SJCRH30 (cell line): ENCODE results near the gene PSMB8. TPM values are rescaled to one million over a fixed set of nuclear protein-coding genes. Genes with fewer than 3 reads are reported as not detected.

Experiments
- DNase-seq, 2 experiments: peaks; one replicate each; pipeline ENCODE4 v3.0.0-alpha.2; 2015 to 2020
- H3K27ac ChIP-seq: fragments of 250-450 bp; sonication (Bioruptor Pico); 2 replicates; pipeline ENCODE4 v1.5.1; 2020; ENCODE audit warnings: mild to moderate bottlenecking, moderate library complexity
- H3K27me3 ChIP-seq: fragments of 250-450 bp; sonication (Bioruptor Pico); 2 replicates; pipeline ENCODE4 v1.5.1; 2020; ENCODE audit warnings: mild to moderate bottlenecking, moderate library complexity
- H3K36me3 ChIP-seq: fragments of 250-450 bp; sonication (Bioruptor Pico); 2 replicates; pipeline ENCODE4 v1.5.1; 2020; ENCODE audit warnings: mild to moderate bottlenecking, moderate library complexity
- H3K4me1 ChIP-seq: fragments of 250-450 bp; sonication (Bioruptor Pico); 2 replicates; pipeline ENCODE4 v1.5.1; 2020; ENCODE audit warnings: mild to moderate bottlenecking, moderate library complexity
- H3K4me3 ChIP-seq: fragments of 250-450 bp; sonication (Bioruptor Pico); 2 replicates; pipeline ENCODE4 v1.5.1; 2020; ENCODE audit warnings: mild to moderate bottlenecking, moderate library complexity
- H3K9me3 ChIP-seq: fragments of 250-450 bp; sonication (Bioruptor Pico); replicated peaks from 2 replicates; pipeline ENCODE4 v1.5.1; 2020; ENCODE audit warnings: mild to moderate bottlenecking, moderate library complexity
- total RNA-seq: library from RNA; depleted of rRNA; stranded (reverse); fragments of >200 nt; shearing (Covaris generic); gene quantifications from 2 replicates; pipeline ENCODE4 v1.2.3, GENCODE V29; 2014

PSMB8 gene
- total RNA-seq, 1 experiment from 2014 or later: 0.18 TPM

- Histone ChIP-seq H3K4me1 (no peaks in the 10 kb centered on the region), H3K9me3 (no peaks in the 10 kb centered on the region), H3K27me3 (peaks cover 13% of the 10 kb centered on the region), H3K27ac (peak overlapping the region; percentile 62), H3K36me3 (0 out of 2 replicates have a peak, but pooled peaks cover 8% of the 10 kb centered on the region), H3K4me3 (peak overlapping the region; percentile 72)
- no peak for DNase-seq
These were observed 6.2 kb downstream of the PSMB8 start for GRCh38 chr6:32837651-32838113.

GRCh38 chr6:32836873-32837272 is 7.0 kb downstream of the PSMB8 start:
- H3K4me3 ChIP-seq: no peak overlapping the region
- no peaks in the 10 kb centered on the region for H3K4me1 ChIP-seq
- H3K27me3 ChIP-seq: peaks cover 7% of the 10 kb centered on the region; the same call in 1 of the 2 replicates
- no peak for DNase-seq
- H3K9me3 ChIP-seq: no peaks in the 10 kb centered on the region
- H3K27ac ChIP-seq: no peak overlapping the region
- 0 out of 2 replicates have a peak, but pooled peaks cover 8% of the 10 kb centered on the region for H3K36me3 ChIP-seq

GRCh38 chr6:32835167-32835893 is 8.5 kb downstream of the PSMB8 start:
- no peak for DNase-seq
- H3K9me3 ChIP-seq: no peaks in the 10 kb centered on the region
- no peaks in the 10 kb centered on the region for H3K27me3 ChIP-seq
- no peak overlapping the region for H3K4me3 ChIP-seq
- 0 out of 2 replicates have a peak, but pooled peaks cover 9% of the 10 kb centered on the region for H3K36me3 ChIP-seq
- no peak overlapping the region for H3K27ac ChIP-seq
- H3K4me1 ChIP-seq: no peaks in the 10 kb centered on the region

- Histone ChIP-seq H3K27ac (no peak overlapping the region), H3K36me3 (peaks cover 13% of the 10 kb centered on the region; the same call in 1 of the 2 replicates)
These were observed 10.2 kb downstream of the PSMB8 start for GRCh38 chr6:32833664-32834063.

GRCh38 chr6:32832535-32832934 is 11.3 kb downstream of the PSMB8 start:
- no peak for DNase-seq
- no peak overlapping the region for H3K4me3 ChIP-seq
- H3K36me3 ChIP-seq: peaks cover 13% of the 10 kb centered on the region; the same call in 1 of the 2 replicates
- no peaks in the 10 kb centered on the region for H3K27me3 ChIP-seq
- H3K9me3 ChIP-seq: no peaks in the 10 kb centered on the region
- H3K4me1 ChIP-seq: no peaks in the 10 kb centered on the region
- no peak overlapping the region for H3K27ac ChIP-seq

More at GRCh38 chr6:32833664-32834063, 10.2 kb downstream of the PSMB8 start:
- Histone ChIP-seq H3K9me3 (no peaks in the 10 kb centered on the region), H3K4me3 (no peak overlapping the region), H3K27me3 (no peaks in the 10 kb centered on the region), H3K4me1 (no peaks in the 10 kb centered on the region)
- no peak for DNase-seq

GRCh38 chr6:32830936-32831335 is 12.9 kb downstream of the PSMB8 start:
- peaks cover 13% of the 10 kb centered on the region; the same call in 1 of the 2 replicates for H3K36me3 ChIP-seq
- H3K4me1 ChIP-seq: no peaks in the 10 kb centered on the region; the same call in 1 of the 2 replicates

GRCh38 chr6:32830017-32830416 is 13.8 kb downstream of the PSMB8 start:
- DNase-seq: no peak
- Histone ChIP-seq H3K36me3 (peaks cover 13% of the 10 kb centered on the region; the same call in 1 of the 2 replicates), H3K27me3 (no peaks in the 10 kb centered on the region)

More at GRCh38 chr6:32830936-32831335, 12.9 kb downstream of the PSMB8 start:
- no peak overlapping the region for H3K27ac ChIP-seq
- no peak for DNase-seq
- H3K9me3 ChIP-seq: no peaks in the 10 kb centered on the region
- no peaks in the 10 kb centered on the region for H3K27me3 ChIP-seq
- H3K4me3 ChIP-seq: no peak overlapping the region

GRCh38 chr6:32829495-32829894 is 14.4 kb downstream of the PSMB8 start:
- Histone ChIP-seq H3K27me3 (no peaks in the 10 kb centered on the region), H3K4me1 (no peaks in the 10 kb centered on the region; the same call in 1 of the 2 replicates), H3K36me3 (peaks cover 13% of the 10 kb centered on the region; the same call in 1 of the 2 replicates), H3K4me3 (no peak overlapping the region), H3K27ac (no peak overlapping the region), H3K9me3 (no peaks in the 10 kb centered on the region)
- no peak for DNase-seq

More at GRCh38 chr6:32830017-32830416, 13.8 kb downstream of the PSMB8 start:
- Histone ChIP-seq H3K9me3 (no peaks in the 10 kb centered on the region), H3K4me1 (no peaks in the 10 kb centered on the region; the same call in 1 of the 2 replicates), H3K4me3 (no peak overlapping the region), H3K27ac (no peak overlapping the region)

- peaks cover 5% of the 10 kb centered on the region; the same call in 1 of the 2 replicates for H3K36me3 ChIP-seq
- no peak for DNase-seq
- no peak overlapping the region for H3K27ac ChIP-seq
- H3K4me1 ChIP-seq: no peaks in the 10 kb centered on the region; the same call in 1 of the 2 replicates
- no peak overlapping the region for H3K4me3 ChIP-seq
- no peaks in the 10 kb centered on the region for H3K9me3 ChIP-seq
- H3K27me3 ChIP-seq: no peaks in the 10 kb centered on the region
These were observed 16.8 kb downstream of the PSMB8 start for GRCh38 chr6:32827025-32827424.

GRCh38 chr6:32825966-32826365 is 17.9 kb downstream of the PSMB8 start:
- Histone ChIP-seq H3K4me1 (peaks cover 8% of the 10 kb centered on the region), H3K36me3 (peaks cover 5% of the 10 kb centered on the region; the same call in 1 of the 2 replicates), H3K4me3 (no peak overlapping the region), H3K27me3 (no peaks in the 10 kb centered on the region), H3K9me3 (no peaks in the 10 kb centered on the region), H3K27ac (no peak overlapping the region)
- DNase-seq: no peak

GRCh38 chr6:32819729-32820128 is 24.1 kb downstream of the PSMB8 start:
- no peaks in the 10 kb centered on the region for H3K27me3 ChIP-seq
- no peaks in the 10 kb centered on the region for H3K36me3 ChIP-seq
- peaks cover 30% of the 10 kb centered on the region for H3K4me1 ChIP-seq
- peak; percentile 88 to 96 for DNase-seq
- peak overlapping the region; percentile 92 for H3K27ac ChIP-seq
- H3K9me3 ChIP-seq: no peaks in the 10 kb centered on the region
- H3K4me3 ChIP-seq: no peak overlapping the region

GRCh38 chr6:32818867-32819266 is 25.0 kb downstream of the PSMB8 start:
- H3K27ac ChIP-seq: peak overlapping the region; percentile 92
- H3K4me3 ChIP-seq: no peak overlapping the region
- no peaks in the 10 kb centered on the region for H3K27me3 ChIP-seq
- H3K4me1 ChIP-seq: peaks cover 30% of the 10 kb centered on the region
- no peaks in the 10 kb centered on the region for H3K36me3 ChIP-seq
- DNase-seq: no peak
- H3K9me3 ChIP-seq: no peaks in the 10 kb centered on the region

- no peak for DNase-seq
- Histone ChIP-seq H3K36me3 (no peaks in the 10 kb centered on the region), H3K4me1 (peaks cover 30% of the 10 kb centered on the region)
These were observed 27.1 kb downstream of the PSMB8 start, which contains the start of gene HLA-DOB for GRCh38 chr6:32816746-32817204. HLA-DOB (minus strand) TSS chr6:32817002; CDS start chr6:32816951, 51 bp downstream.

GRCh38 chr6:32815996-32816395 is 27.9 kb downstream of the PSMB8 start:
- H3K27ac ChIP-seq: no peak overlapping the region
- H3K9me3 ChIP-seq: no peaks in the 10 kb centered on the region
- no peak overlapping the region for H3K4me3 ChIP-seq
- no peaks in the 10 kb centered on the region for H3K36me3 ChIP-seq
- H3K4me1 ChIP-seq: peaks cover 23% of the 10 kb centered on the region
- no peaks in the 10 kb centered on the region for H3K27me3 ChIP-seq
- no peak for DNase-seq

More at GRCh38 chr6:32816746-32817204, 27.1 kb downstream of the PSMB8 start, which contains the start of gene HLA-DOB:
- no peak within 1 kb of the TSS for H3K27ac ChIP-seq
- no peaks in the 10 kb centered on the region for H3K9me3 ChIP-seq
- H3K4me3 ChIP-seq: no peak within 1 kb of the TSS
- H3K27me3 ChIP-seq: no peaks in the 10 kb centered on the region

- Histone ChIP-seq H3K27ac (no peak overlapping the region), H3K4me3 (no peak overlapping the region), H3K4me1 (peaks cover 14% of the 10 kb centered on the region), H3K36me3 (no peaks in the 10 kb centered on the region), H3K27me3 (no peaks in the 10 kb centered on the region), H3K9me3 (no peaks in the 10 kb centered on the region)
- no peak for DNase-seq
These were observed 28.7 kb downstream of the PSMB8 start for GRCh38 chr6:32815115-32815514.
